NCI-H524 (cell line): ENCODE data around the gene AKAIN1.

Experiments
- DNase-seq, 2 experiments: peaks; one replicate each; lab custom pipeline; 2025; lab: John Stamatoyannopoulos, UW

AKAIN1 gene

GRCh38 chr18:5093902-5094301 lies 103.2 kb downstream of the AKAIN1 start:
- no peak for DNase-seq
